ENCODE results near the gene APOL6.

Gene APOL6, protein sequence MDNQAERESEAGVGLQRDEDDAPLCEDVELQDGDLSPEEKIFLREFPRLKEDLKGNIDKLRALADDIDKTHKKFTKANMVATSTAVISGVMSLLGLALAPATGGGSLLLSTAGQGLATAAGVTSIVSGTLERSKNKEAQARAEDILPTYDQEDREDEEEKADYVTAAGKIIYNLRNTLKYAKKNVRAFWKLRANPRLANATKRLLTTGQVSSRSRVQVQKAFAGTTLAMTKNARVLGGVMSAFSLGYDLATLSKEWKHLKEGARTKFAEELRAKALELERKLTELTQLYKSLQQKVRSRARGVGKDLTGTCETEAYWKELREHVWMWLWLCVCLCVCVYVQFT

GRCh38 chr22:35648066-35649025 is at the start of gene APOL6:
APOL6 (plus strand) TSS chr22:35648446; CDS start chr22:35656426, 7,980 bp downstream.
- DNase-seq (ENCODE audit: low read depth in 3 of 3) = peak in 2 of 3 experiments; percentile 41 to 48

DNA sequence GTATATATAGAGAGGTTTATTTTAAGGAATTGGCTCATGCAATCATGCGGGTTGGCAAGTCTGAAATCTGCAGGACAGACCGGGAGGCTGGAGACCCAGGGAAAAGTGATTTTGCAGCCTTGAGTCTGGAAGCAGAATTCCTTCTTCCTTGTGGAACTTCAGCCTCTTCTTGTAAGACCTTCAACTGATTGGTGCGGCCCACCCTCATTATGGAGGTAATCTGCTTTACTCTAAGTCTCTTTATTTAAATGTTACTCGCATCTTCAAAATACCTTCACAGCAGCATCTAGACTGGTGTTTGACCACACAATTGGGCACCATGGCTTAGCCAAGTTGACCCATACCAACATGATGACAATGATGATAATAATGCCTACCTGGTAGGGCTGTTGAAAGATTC is 48.9 kb upstream of the APOL6 start:
- DNase-seq (ENCODE audit: low read depth in 3 of 3) = no peak

GRCh38 chr22:35600476-35600875 is 47.8 kb upstream of the APOL6 start:
- DNase-seq (ENCODE audit: low read depth in 3 of 3) = no peak

DNA sequence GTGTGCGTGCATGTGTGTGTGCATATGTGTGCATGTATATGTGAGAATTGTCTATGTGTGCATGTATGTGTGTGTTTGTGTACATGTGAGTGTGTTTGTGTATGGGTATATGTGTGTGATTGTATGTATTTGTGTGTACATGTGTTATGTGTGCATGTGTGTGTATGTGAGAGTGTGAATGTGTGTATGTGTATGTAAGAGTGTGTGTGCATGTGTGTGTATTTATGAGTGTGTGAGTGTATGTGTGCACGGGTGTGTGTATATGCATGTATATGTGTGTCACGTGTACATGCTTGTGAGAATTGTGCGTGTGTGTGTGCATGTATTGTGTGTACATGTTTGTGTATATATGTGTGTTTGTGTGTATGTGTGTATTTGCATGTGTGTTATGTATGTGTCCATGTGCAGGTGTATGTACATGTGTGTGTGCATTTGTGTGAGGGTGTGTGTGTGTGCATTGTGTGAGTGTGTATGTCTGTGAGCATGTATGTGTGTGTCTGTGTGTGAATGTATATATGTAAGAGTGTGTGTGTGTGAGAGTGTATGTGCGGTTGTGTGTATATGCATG is 47.1 kb upstream of the APOL6 start:
- DNase-seq (ENCODE audit: low read depth in 3 of 3) = no peak

DNA sequence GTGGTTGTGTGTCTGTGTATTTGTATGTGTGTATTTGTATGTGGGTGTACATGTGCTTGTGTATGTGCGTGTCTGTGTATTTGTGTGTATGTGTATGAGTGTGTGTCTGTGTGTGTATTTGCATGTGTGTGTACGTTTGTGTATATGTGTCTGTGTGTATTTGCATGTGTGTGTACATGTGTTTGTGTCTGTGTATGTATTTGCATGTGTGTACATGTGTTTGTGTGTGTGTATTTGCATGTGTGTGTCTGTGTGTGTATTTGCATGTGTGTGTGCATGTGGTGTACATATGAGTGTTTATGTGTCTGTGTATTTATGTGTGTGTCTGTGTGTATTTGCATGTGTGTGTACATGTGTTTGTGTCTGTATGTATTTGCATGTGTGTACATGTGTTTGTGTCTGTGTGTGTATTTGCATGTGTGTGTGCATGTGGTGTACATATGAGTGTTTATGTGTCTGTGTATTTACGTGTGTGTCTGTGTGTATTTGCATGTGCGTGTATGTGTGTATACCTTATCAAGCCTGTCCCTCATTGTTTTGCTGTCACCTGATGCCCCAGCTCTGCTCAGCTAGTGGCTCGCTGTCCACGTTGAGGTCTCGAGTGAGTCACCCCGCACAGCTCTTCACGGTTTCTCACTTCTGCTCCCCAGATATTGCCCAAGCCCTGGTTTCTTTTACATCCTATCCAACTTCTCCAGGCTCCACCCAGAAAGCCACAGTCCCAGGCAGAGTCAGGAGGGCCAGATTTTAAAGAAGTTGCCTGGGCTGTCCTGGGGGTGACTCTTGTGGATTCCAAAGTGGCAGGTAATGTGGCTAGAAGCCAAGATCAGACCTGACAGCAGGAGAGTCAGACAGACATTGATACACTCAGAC is 46.3 kb upstream of the APOL6 start:
- DNase-seq (ENCODE audit: low read depth in 3 of 3) = no peak

- no peak for DNase-seq (ENCODE audit: low read depth in 3 of 3)
Observed at GRCh38 chr22:35604621-35605368, 43.5 kb upstream of the APOL6 start.

GRCh38 chr22:35605369-35605680 is 42.9 kb upstream of the APOL6 start:
- no peak for DNase-seq (ENCODE audit: low read depth in 3 of 3)

DNA sequence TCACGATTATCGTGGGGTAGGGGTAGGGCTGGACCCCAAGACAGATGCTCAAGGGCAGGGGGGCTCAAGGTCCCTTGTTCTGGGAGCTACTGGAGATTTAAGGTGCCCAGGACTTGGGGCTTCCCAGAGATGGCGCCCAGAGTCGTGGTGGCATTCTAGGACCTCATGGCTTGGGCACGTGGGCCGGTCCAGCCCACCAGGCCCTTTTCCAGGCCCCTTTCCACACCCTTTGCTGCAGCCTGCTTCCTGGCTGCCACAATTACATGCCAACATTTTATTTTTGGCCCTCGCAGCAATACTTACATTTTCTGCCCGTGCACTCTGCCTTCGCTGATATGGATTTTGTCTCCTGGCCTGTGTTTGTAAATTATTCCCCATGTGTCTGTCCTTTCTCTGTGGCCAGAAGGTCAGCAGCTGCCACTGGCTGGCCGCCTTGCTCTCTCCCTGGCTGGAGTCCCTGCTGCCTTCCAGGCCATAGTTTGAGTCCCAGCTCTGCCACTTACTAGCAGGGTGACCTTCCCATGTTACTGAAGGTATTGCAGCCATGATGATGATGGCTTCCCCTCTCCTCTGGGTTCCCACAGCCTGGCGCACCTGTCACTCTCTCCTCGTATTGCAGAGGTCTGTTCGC is 42.3 kb upstream of the APOL6 start:
- DNase-seq (ENCODE audit: low read depth in 3 of 3) = no peak

DNA sequence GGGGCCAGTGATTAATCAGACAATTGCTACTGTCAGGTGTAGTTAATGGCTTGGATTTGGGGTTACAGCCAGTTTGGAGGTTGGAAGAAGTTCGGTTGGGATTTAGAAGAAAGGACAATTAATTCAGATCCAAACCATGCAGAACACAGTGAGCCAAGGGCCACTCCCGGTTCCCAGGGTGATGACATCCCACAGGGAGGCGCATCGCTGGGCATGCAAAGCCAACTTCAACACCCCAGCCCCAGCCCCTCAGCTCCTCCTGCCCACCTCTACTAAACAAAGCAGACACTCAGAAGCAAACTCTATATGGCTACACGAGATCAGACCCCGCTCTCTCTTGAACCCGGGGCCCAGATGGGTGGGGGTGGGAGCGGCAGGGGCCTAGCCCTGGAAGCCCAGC is 41.3 kb upstream of the APOL6 start:
- DNase-seq (ENCODE audit: low read depth in 3 of 3) = no peak

GRCh38 chr22:35608088-35608487 is 40.2 kb upstream of the APOL6 start:
- DNase-seq (ENCODE audit: low read depth in 3 of 3) = no peak

- DNase-seq (ENCODE audit: low read depth in 3 of 3) = no peak
Observed at GRCh38 chr22:35609261-35609660, 39.0 kb upstream of the APOL6 start.

DNA sequence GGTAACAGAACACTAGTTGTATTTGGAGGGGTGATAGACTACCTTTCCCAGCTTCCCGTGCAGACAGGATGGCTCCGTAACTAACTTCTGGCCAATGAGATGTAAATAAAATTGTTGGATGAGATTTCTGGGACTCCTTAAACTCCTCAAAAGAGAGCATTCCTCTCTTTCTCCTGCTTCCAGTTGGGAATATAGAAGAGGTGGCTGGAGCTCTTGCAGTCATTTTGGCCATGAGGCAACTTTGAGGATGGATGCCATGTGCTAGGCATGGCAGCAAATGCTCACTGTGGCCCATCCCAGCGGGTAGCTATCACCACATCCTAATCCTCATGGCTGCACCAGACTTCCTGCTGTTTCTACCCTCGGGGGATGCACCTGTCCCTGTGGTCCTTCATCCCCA is 38.5 kb upstream of the APOL6 start:
- no peak for DNase-seq (ENCODE audit: low read depth in 3 of 3)

DNA sequence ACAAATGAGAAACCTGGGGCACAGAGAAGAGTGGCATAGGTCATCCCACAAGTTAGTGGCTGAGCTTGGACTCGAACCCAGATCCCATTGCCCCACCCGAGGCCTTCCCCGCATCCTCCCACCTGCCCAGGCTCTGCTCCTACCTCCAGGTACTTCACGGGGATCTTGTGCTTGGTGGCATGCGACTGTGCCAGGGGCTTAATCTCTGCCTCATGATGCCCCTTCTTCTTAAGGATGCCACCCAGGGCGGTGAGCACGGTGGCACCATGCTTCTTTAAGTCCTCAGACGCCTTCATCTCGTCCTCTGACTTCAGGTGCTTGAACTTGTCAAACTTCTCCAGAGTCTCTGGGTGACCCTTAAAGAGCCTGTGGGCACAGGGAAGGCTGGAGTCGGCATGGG is 37.5 kb upstream of the APOL6 start:
- no peak for DNase-seq (ENCODE audit: low read depth in 3 of 3)

DNA sequence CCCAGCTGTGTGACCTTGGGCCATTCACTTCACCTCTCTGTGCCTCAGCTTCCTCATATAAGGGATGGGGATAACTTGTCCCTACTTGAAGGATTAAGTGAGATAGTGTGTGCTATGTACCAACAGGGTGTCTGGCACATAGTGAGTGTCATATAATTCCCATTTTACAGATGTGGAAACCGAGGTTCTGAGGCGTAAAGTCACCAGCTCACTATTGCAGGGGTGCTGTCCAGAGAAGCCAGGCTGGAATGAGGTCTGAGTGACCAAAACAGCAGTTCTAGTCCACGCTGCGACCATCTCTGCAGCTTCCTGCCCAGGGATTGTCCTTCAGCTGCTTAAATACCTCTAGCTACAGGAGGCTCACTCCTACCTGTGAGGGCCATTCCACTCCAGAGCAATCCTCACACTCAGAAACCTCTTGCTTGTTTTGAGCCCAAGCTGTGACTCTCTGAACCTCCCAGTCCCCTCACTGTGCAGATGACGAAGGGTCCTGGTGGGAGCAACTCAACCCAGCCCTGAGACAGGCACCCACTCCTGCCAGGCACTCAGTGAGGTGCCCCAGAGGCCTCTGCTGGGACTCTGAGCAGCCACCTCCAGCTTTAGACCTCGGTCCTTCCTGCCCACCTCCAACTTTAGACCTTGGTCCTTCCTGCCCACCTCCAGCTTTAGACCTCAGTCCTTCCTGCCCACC is 36.9 kb upstream of the APOL6 start:
- no peak for DNase-seq (ENCODE audit: low read depth in 3 of 3)

DNA sequence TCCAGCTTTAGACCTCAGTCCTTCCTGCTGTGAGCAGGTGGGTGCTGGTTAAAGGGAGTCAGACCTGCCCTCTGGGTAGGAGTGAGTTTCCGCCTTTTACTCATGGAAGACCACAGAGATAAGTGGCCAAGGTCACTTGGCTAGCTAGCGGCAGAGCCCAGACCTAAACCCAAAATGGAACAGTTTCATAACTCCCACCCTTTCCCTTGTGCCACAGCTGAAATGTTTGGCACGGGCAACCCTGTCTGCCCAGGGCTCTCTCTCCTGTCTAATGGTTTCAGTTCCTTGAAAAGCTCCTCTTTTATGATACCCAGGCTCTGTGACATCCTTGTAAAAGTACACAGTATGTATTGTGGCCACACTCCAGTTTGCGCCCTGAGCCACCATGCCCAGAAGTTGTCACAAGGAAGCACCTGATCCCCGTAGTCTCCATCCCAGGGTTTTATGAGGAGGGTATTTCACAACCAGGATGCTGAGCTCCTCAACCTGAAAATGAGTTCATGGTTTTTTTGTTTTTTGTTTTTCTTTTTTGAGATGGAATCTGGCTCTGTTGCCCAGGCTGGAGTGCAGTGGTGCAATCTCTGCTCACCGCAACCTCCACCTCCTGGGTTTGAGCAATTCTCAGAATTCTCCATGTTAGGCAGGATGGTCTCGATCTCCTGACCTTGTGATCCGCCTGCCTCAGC is 36.2 kb upstream of the APOL6 start:
- DNase-seq (ENCODE audit: low read depth in 3 of 3) = no peak

GRCh38 chr22:35612903-35613302 is 35.3 kb upstream of the APOL6 start:
- DNase-seq (ENCODE audit: low read depth in 3 of 3) = no peak

- DNase-seq (ENCODE audit: low read depth in 3 of 3) = no peak
Observed at GRCh38 chr22:35614404-35614803, 33.8 kb upstream of the APOL6 start.

DNA sequence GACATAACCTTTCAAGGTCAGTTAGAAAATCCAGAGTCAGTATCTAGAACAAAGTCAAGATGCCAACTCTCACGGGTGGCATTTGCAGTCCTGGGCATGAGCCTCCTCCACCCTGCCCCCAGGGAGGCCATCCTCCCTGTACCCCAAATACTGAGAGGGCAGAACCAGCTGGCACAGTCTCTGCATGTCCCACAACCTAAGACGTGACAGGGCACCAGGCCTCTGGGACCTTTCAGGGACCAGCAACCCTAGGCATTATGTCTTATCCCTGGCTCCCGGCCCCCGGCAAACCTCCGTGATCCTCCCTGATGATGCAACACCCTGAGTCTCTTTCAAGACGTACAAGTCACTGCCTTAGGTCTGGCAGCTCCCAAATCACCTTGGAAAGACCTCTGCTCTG is 33.1 kb upstream of the APOL6 start:
- DNase-seq (ENCODE audit: low read depth in 3 of 3) = no peak

DNA sequence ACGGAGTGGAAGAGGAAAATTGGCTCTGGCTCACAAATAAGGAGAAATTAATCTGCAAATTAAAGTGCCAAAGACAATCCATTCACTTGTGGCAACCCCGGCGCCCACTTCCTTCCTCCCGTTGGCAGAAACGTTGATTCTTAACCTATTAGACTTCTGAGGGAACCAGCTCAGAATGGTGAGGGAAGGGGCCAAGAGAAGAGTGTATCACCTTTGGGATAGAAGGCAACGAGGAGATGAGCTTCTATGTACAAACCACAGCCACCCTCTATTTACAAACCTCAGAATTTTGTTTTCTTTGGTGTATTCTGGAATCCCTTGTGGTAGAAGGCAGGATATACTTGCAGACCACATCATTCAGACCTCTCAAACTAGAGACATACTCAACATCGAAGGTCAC is 32.2 kb upstream of the APOL6 start:
- no peak for DNase-seq (ENCODE audit: low read depth in 3 of 3)
